Transverse colon (tissue), 4 donors: ENCODE measurements around the gene DLX1.

ENCODE experiments used
- CTCF ChIP-seq, 5 experiments: fragments of 200-600 bp in 3 of 5; fragments of 450-650 bp in 2 of 5; sonication (generic) in 3 of 5; IDR thresholded peaks; 1 replicate in 2 of 5; 2 replicates in 3 of 5; pipeline ENCODE4 v1.5.1; 2016 to 2017; ENCODE audit warnings: antibody characterized with exemption in 5 of 5, inconsistent platforms in 3 of 5, mild to moderate bottlenecking in 2 of 5, moderate library complexity in 1 of 5
- EP300 ChIP-seq: sonication (generic); formaldehyde crosslinking; IDR thresholded peaks from one replicate; pipeline ENCODE4 v1.6.1; 2017; ENCODE audit warnings: antibody characterized with exemption, low read depth
- POLR2A ChIP-seq: fragments of 450-650 bp; IDR thresholded peaks from one replicate; pipeline ENCODE4 v1.6.1; 2016; ENCODE audit warnings: antibody characterized with exemption, mild to moderate bottlenecking, moderate library complexity
- POLR2AphosphoS5 ChIP-seq, 3 donors: sonication (generic); formaldehyde crosslinking; IDR thresholded peaks; one replicate each; pipeline ENCODE4 v1.6.1; 2016; ENCODE audit warnings: antibody characterized with exemption in 3 of 3

GRCh38 chr2:172096626-172097547 lies 11.6 kb downstream of the DLX1 start:
- TF ChIP-seq POLR2A (no peak), CTCF (IDR thresholded peaks at IDR 0.05) (no peak), POLR2AphosphoS5 (IDR thresholded peaks at IDR 0.05) (no peak), EP300 (no peak)
